Activated CD8-positive, alpha-beta memory T cell treated with anti-CD3 and anti-CD28 coated beads, Interleukin-2, amount 50 U/mL, for 1 hour (primary cell): ENCODE results near the gene SAP25.
"Not testable (repeated sequence)": the region's sequence is repeated elsewhere in the genome, so short reads cannot be mapped to it uniquely, and the experiment has no call there.

Experiments used
- DNase-seq: peaks from one replicate; pipeline ENCODE4 v3.0.0-alpha.2; 2020; ENCODE audit errors: extremely low read depth

The SAP25 gene

DNA sequence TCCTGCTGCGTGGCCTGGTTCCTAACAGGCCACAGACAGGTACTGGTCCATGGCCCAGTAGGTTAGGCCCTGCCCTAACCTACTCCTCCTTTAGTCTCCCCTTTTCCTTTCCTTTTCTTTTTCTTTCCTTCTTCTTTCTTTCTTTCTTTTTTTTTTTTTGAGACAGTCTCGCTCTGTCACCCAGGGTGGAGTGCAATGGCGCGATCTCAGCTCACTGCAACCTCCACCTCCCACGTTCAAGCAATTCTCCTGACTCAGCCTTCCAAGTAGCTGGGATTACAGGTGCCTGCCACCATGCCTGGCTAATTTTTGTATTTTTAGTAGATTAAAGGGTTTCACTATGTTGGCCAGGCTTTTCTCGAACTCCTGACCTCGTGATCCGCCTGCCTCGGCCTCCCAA, 37.7 kb downstream of the SAP25 start:
- not testable (repeated sequence) for DNase-seq

GRCh38 chr7:100532165-100533022, 41.3 kb downstream of the SAP25 start:
- no peak for DNase-seq

GRCh38 chr7:100528108-100528866, 45.4 kb downstream of the SAP25 start:
- DNase-seq = not testable (repeated sequence)

DNA sequence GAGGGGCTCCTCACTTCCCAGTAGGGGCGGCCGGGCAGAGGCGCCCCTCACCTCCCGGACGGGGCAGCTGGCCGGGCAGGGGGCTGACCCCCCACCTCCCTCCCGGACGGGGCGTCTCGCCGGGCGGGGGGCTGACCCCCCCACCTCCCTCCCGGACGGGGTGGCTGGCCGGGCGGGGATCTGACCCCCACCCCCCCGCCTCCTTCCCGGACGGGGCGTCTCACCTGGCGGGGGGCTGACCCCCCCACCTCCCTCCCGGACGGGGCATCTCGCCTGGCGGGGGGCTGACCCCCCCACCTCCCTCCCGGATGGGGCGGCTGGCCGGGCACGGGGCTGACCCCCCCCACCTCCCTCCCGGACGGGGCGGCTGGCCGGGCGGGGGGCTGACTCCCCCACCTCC, 50.5 kb downstream of the SAP25 start:
- not testable (repeated sequence) for DNase-seq
